Heart left ventricle (tissue), 13 donors: Measurements from ENCODE around the gene FLACC1.

ENCODE experiments used
- CTCF ChIP-seq, 12 donors: fragments of 200-600 bp; sonication (generic) in 4 of 12; IDR thresholded peaks; one replicate each; pipeline versions ENCODE4 v1.5.0 to v1.8.0; 2018 to 2022; ENCODE audit warnings: antibody characterized with exemption in 12 of 12, mild to moderate bottlenecking in 5 of 12
- POLR2A ChIP-seq, 2 donors: fragments of 450-650 bp; IDR thresholded peaks; one replicate each; pipeline ENCODE4 v1.6.1; 2017; ENCODE audit warnings: antibody characterized with exemption in 2 of 2, mild to moderate bottlenecking in 2 of 2, moderate library complexity in 2 of 2
- donor health status: ischemic (EF 13 %, LVEDD 7.1; RV severe dilation, severe dysfunction).
- donor health status: DM: no; HTN: yes; CAD: no.
- donor health status: DM: no; HTN: no; CAD: no.
- donor health status: ischemic (EF 25% LVEDD 6.9; RV normal size, moderate dysfunction).
- donor health status: ischemic (EF 25% LVEDD 5.7; RV mildly dilated, moderate dysfunction).
- donor health status: ischemic (EF 35%, LVEDD 5.7; RV mildly dilated, moderate dysfunction).
- donor health status: nonischemic (EF 11% LVEDD 7.7; RV severe dilation, severe dysfunction).
- donor health status: DM: yes; HTN: yes; CAD: no.
- donor health status: PGD.
- donor health status: ischemic (EF 29% LVEDD 5.4; RV normal size, mild dysfunction).
- donor health status: nonischemic (EF 23%, LVEDD 6.1; RV moderate dilation, normal function).

- no peak for TF ChIP-seq CTCF (IDR thresholded peaks at IDR 0.05)
- TF ChIP-seq POLR2A (IDR thresholded peaks at IDR 0.05), result no peak
Observed at GRCh38 chr2:201275990-201276389, 81.2 kb downstream of the FLACC1 start.
